ENCODE data around the gene PCYT2.

Gene PCYT2

GRCh38 chr17:81911277-81911961, at the start of gene PCYT2:
PCYT2 (minus strand) TSS chr17:81911399; CDS start chr17:81911355, 44 bp downstream.
- peak within 1 kb of the TSS; percentile 57 for H2AFZ ChIP-seq (ENCODE audit: low read length, unreplicated experiment)
- H3K27me3 ChIP-seq (ENCODE audit: insufficient read depth, low read length) = no peaks in the 10 kb centered on the region
- peaks cover 5% of the 10 kb centered on the region for H3K79me2 ChIP-seq (ENCODE audit: control insufficient read depth, insufficient read depth, low read length, unreplicated experiment)
- H3K4me1 ChIP-seq (ENCODE audit: control insufficient read depth, insufficient read depth, low read length, unreplicated experiment) = no peaks in the 10 kb centered on the region
- peak within 1 kb of the TSS; percentile 91 for H3K4me3 ChIP-seq (ENCODE audit: low read depth, low read length)
- H3K36me3 ChIP-seq (ENCODE audit: insufficient read depth, low read length) = peaks cover 11% of the 10 kb centered on the region; the same call in 1 of the 2 replicates
- no peak within 1 kb of the TSS for H3K27ac ChIP-seq (ENCODE audit: low read depth, low read length)

GRCh38 chr17:81960130-81960958, 49.1 kb upstream of the PCYT2 start:
- Histone ChIP-seq H3K79me2 (ENCODE audit: control insufficient read depth, insufficient read depth, low read length, unreplicated experiment) (no peaks in the 10 kb centered on the region), H3K4me3 (ENCODE audit: low read depth, low read length) (peak overlapping the region; percentile 33; the same call in 1 of the 2 replicates), H3K27ac (ENCODE audit: low read depth, low read length) (no peak overlapping the region), H3K27me3 (ENCODE audit: insufficient read depth, low read length) (peaks cover 57% of the 10 kb centered on the region), H3K4me1 (ENCODE audit: control insufficient read depth, insufficient read depth, low read length, unreplicated experiment) (no peaks in the 10 kb centered on the region), H2AFZ (ENCODE audit: low read length, unreplicated experiment) (no peak overlapping the region), H3K36me3 (ENCODE audit: insufficient read depth, low read length) (no peaks in the 10 kb centered on the region)

- peak overlapping the region; percentile 33; the same call in 1 of the 2 replicates for H3K4me3 ChIP-seq (ENCODE audit: low read depth, low read length)
- H3K4me1 ChIP-seq (ENCODE audit: control insufficient read depth, insufficient read depth, low read length, unreplicated experiment) = no peaks in the 10 kb centered on the region
- peaks cover 57% of the 10 kb centered on the region for H3K27me3 ChIP-seq (ENCODE audit: insufficient read depth, low read length)
- no peak overlapping the region for H2AFZ ChIP-seq (ENCODE audit: low read length, unreplicated experiment)
- no peaks in the 10 kb centered on the region for H3K79me2 ChIP-seq (ENCODE audit: control insufficient read depth, insufficient read depth, low read length, unreplicated experiment)
- H3K27ac ChIP-seq (ENCODE audit: low read depth, low read length) = no peak overlapping the region
- no peaks in the 10 kb centered on the region for H3K36me3 ChIP-seq (ENCODE audit: insufficient read depth, low read length)
Observed at GRCh38 chr17:81959362-81960129, 48.3 kb upstream of the PCYT2 start.

- Histone ChIP-seq H3K36me3 (ENCODE audit: insufficient read depth, low read length) (no peaks in the 10 kb centered on the region), H3K4me1 (ENCODE audit: control insufficient read depth, insufficient read depth, low read length, unreplicated experiment) (no peaks in the 10 kb centered on the region), H3K79me2 (ENCODE audit: control insufficient read depth, insufficient read depth, low read length, unreplicated experiment) (no peaks in the 10 kb centered on the region), H3K27ac (ENCODE audit: low read depth, low read length) (no peak overlapping the region), H3K27me3 (ENCODE audit: insufficient read depth, low read length) (peaks cover 50% of the 10 kb centered on the region), H2AFZ (ENCODE audit: low read length, unreplicated experiment) (no peak overlapping the region), H3K4me3 (ENCODE audit: low read depth, low read length) (no peak overlapping the region)
Observed at GRCh38 chr17:81958633-81959342, 47.6 kb upstream of the PCYT2 start.

GRCh38 chr17:81957691-81958432, 46.7 kb upstream of the PCYT2 start:
- H3K4me1 ChIP-seq (ENCODE audit: control insufficient read depth, insufficient read depth, low read length, unreplicated experiment) = no peaks in the 10 kb centered on the region
- no peaks in the 10 kb centered on the region for H3K36me3 ChIP-seq (ENCODE audit: insufficient read depth, low read length)
- H3K79me2 ChIP-seq (ENCODE audit: control insufficient read depth, insufficient read depth, low read length, unreplicated experiment) = no peaks in the 10 kb centered on the region
- H3K27ac ChIP-seq (ENCODE audit: low read depth, low read length) = no peak overlapping the region
- H2AFZ ChIP-seq (ENCODE audit: low read length, unreplicated experiment) = no peak overlapping the region
- peaks cover 43% of the 10 kb centered on the region for H3K27me3 ChIP-seq (ENCODE audit: insufficient read depth, low read length)
- no peak overlapping the region for H3K4me3 ChIP-seq (ENCODE audit: low read depth, low read length)

- Histone ChIP-seq H3K4me3 (ENCODE audit: low read depth, low read length) (no peak overlapping the region), H3K79me2 (ENCODE audit: control insufficient read depth, insufficient read depth, low read length, unreplicated experiment) (no peaks in the 10 kb centered on the region), H3K27ac (ENCODE audit: low read depth, low read length) (no peak overlapping the region), H2AFZ (ENCODE audit: low read length, unreplicated experiment) (no peak overlapping the region), H3K4me1 (ENCODE audit: control insufficient read depth, insufficient read depth, low read length, unreplicated experiment) (no peaks in the 10 kb centered on the region), H3K27me3 (ENCODE audit: insufficient read depth, low read length) (peaks cover 33% of the 10 kb centered on the region), H3K36me3 (ENCODE audit: insufficient read depth, low read length) (no peaks in the 10 kb centered on the region)
Observed at GRCh38 chr17:81956607-81957589, 45.7 kb upstream of the PCYT2 start.

- Histone ChIP-seq H3K36me3 (ENCODE audit: insufficient read depth, low read length) (no peaks in the 10 kb centered on the region), H2AFZ (ENCODE audit: low read length, unreplicated experiment) (no peak overlapping the region), H3K79me2 (ENCODE audit: control insufficient read depth, insufficient read depth, low read length, unreplicated experiment) (no peaks in the 10 kb centered on the region), H3K4me1 (ENCODE audit: control insufficient read depth, insufficient read depth, low read length, unreplicated experiment) (no peaks in the 10 kb centered on the region), H3K27me3 (ENCODE audit: insufficient read depth, low read length) (peaks cover 28% of the 10 kb centered on the region), H3K27ac (ENCODE audit: low read depth, low read length) (no peak overlapping the region), H3K4me3 (ENCODE audit: low read depth, low read length) (no peak overlapping the region)
Observed at GRCh38 chr17:81955756-81956544, 44.8 kb upstream of the PCYT2 start.

- no peak overlapping the region for H2AFZ ChIP-seq (ENCODE audit: low read length, unreplicated experiment)
- H3K79me2 ChIP-seq (ENCODE audit: control insufficient read depth, insufficient read depth, low read length, unreplicated experiment) = no peaks in the 10 kb centered on the region
- H3K27ac ChIP-seq (ENCODE audit: low read depth, low read length) = no peak overlapping the region
- no peak overlapping the region for H3K4me3 ChIP-seq (ENCODE audit: low read depth, low read length)
- H3K4me1 ChIP-seq (ENCODE audit: control insufficient read depth, insufficient read depth, low read length, unreplicated experiment) = no peaks in the 10 kb centered on the region
- H3K27me3 ChIP-seq (ENCODE audit: insufficient read depth, low read length) = peaks cover 22% of the 10 kb centered on the region
- H3K36me3 ChIP-seq (ENCODE audit: insufficient read depth, low read length) = no peaks in the 10 kb centered on the region
Observed at GRCh38 chr17:81955058-81955681, 44.0 kb upstream of the PCYT2 start.

Data from ACC112 (cell line).